ENCODE results near the gene SLC3A2.
"Not testable (repeated sequence)": the region's sequence is repeated elsewhere in the genome, so short reads cannot be mapped to it uniquely, and the experiment has no call there.

Gene SLC3A2

DNA sequence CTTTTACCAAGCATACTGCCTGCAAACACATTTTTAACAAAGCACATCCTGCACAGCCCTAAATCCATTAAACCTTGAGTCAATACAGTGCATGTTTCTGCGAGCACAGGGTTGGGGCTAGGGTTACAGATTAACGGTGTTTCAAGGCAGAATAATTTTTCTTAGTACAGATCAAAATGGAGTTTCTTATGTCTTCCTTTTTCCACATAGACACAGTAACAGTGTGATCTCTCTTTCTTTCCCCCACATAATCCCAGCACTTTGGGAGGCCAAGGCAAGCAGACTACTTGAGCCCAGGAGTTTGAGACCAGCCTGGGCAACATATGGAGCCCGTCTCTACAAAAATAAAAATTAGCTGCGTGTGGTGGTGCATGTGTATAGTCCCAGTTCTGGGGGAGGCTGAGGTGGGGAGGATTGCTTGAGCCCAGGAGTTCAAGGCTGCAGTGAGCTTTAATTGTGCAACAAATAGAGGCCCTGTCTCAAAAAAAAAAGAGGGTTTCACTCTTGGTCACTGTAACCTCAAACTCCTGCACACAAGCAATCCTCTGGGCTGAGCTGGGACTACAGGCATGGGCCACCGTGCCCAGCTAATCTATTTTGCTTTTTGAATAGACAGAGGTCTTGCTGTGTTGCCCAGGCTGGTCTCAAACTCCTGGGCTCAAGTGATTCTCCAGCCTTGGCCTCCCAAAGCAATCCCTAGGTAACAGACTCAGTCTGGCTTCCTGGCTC is 19.7 kb upstream of the SLC3A2 start:
- no peak for DNase-seq (ENCODE audit: low read depth)
- TF ChIP-seq, protein P1, sequence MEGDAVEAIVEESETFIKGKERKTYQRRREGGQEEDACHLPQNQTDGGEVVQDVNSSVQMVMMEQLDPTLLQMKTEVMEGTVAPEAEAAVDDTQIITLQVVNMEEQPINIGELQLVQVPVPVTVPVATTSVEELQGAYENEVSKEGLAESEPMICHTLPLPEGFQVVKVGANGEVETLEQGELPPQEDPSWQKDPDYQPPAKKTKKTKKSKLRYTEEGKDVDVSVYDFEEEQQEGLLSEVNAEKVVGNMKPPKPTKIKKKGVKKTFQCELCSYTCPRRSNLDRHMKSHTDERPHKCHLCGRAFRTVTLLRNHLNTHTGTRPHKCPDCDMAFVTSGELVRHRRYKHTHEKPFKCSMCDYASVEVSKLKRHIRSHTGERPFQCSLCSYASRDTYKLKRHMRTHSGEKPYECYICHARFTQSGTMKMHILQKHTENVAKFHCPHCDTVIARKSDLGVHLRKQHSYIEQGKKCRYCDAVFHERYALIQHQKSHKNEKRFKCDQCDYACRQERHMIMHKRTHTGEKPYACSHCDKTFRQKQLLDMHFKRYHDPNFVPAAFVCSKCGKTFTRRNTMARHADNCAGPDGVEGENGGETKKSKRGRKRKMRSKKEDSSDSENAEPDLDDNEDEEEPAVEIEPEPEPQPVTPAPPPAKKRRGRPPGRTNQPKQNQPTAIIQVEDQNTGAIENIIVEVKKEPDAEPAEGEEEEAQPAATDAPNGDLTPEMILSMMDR (IDR thresholded peaks at IDR 0.05; ENCODE audit: insufficient read depth, low read depth, low read length, missing control alignments) = no peak
- H3K4me3 ChIP-seq (ENCODE audit: low read length) = no peak overlapping the region

DNA sequence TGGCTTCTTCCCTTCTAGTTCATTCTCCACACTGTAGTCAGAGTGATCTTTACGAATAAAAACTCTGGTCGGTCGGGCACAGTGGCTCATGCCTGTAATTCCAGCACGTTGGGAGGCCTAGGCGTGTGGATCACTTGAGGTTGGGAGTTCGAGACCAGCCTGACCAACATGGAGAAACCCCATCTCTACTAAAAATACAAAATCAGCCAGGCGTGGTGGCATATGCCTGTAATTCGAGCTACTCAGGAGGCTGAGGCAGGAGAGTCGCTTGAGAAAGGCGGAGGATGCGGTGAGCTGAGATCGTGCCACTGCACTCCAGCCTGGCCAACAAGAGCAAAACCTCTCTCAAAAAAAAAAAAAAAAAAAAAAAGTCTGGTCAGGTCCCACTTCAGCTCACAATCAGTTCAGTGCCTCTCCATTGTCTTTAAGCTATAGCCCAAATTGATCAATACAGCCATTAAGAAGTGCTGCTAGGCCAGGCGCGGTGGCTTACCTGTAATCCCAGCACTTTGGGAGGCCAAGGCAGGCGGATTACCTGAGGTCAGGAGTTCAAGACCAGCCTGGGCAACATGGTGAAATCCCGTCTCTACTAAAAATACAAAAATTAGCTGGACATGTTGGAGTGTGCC is 19.0 kb upstream of the SLC3A2 start:
- not testable (repeated sequence) for H3K4me3 ChIP-seq (ENCODE audit: low read length); DNase-seq (ENCODE audit: low read depth)

DNA sequence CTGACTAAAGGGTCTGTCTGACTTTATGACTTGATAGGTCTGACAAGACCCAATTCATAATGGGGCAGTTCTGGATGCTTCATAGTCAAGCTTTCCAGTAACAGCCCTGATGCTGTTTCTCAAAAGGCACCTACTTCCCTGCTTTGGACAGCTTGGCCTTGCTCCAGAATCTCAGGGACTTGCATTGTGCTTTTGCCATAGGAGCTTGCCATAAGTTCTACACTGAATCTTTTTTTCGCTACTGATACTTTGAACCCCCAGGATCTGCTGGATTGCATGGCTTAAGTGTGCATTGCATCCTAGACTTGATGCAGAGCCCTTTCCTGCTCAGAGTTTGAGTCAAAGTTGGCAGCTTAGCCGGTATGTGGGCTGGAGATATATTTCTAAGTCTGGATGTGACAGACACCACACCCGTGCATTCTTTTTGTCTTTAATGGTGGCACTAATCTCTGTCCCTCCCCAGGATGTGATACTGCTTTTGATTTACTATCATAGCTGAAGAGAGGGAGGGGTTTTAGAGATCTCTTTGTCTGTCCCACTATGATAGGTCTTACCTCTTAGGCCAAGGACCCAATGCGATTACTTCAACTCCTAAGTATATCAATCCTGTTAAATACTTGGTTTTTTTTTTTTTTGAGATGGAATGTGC is 16.9 kb upstream of the SLC3A2 start:
- TF ChIP-seq, protein P1 (IDR thresholded peaks at IDR 0.05; ENCODE audit: insufficient read depth, low read depth, low read length, missing control alignments) = no peak
- DNase-seq (ENCODE audit: low read depth) = no peak
- no peak overlapping the region for H3K4me3 ChIP-seq (ENCODE audit: low read length)

DNA sequence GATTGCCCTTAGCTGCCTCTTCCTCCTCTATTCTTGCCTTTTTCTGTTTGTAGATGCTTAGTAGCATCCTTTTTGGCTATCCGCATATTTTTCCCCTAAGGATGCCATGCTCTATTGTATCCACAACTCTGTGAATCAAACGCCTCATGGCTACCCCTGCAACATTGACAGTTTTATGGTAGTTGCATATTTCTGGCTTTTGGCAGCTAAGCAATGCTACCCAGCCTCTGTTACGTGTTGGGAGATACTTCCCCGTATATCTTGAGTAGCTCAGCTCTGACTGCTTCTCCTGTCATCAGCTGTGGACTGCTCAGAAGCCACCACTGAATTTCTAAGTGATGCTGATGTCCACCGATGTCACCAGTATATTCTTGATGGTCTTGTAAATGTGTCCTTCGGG is 15.1 kb upstream of the SLC3A2 start:
- TF ChIP-seq, protein P1 (IDR thresholded peaks at IDR 0.05; ENCODE audit: insufficient read depth, low read depth, low read length, missing control alignments) = no peak
- no peak for DNase-seq (ENCODE audit: low read depth)

DNA sequence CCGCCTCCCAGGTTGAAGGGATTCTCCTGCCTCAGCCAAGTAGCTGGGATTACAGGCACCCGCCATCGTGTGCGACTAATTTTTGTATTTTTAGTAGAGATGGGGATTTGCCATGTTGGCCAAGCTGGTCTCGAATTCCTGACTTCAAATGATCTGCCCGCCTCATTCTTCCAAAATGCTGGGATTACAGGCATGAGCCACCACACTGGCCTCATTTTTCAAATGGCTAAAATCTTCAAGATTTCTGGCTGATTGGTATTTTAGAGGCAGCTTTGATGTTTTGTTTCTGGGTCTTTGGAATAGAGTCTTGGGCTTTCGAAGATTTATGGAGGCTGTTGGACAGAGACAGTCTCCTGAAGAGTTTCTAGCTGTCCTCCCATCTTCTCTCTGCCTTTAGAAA is 5.8 kb upstream of the SLC3A2 start:
- no peak overlapping the region for H3K4me3 ChIP-seq (ENCODE audit: low read length)
- TF ChIP-seq, protein P1 (IDR thresholded peaks at IDR 0.05; ENCODE audit: insufficient read depth, low read depth, low read length, missing control alignments) = no peak
- no peak for DNase-seq (ENCODE audit: low read depth)

More for the DNA sequence above, 15.1 kb upstream of the SLC3A2 start:
- no peak overlapping the region for H3K4me3 ChIP-seq (ENCODE audit: low read length)

DNA sequence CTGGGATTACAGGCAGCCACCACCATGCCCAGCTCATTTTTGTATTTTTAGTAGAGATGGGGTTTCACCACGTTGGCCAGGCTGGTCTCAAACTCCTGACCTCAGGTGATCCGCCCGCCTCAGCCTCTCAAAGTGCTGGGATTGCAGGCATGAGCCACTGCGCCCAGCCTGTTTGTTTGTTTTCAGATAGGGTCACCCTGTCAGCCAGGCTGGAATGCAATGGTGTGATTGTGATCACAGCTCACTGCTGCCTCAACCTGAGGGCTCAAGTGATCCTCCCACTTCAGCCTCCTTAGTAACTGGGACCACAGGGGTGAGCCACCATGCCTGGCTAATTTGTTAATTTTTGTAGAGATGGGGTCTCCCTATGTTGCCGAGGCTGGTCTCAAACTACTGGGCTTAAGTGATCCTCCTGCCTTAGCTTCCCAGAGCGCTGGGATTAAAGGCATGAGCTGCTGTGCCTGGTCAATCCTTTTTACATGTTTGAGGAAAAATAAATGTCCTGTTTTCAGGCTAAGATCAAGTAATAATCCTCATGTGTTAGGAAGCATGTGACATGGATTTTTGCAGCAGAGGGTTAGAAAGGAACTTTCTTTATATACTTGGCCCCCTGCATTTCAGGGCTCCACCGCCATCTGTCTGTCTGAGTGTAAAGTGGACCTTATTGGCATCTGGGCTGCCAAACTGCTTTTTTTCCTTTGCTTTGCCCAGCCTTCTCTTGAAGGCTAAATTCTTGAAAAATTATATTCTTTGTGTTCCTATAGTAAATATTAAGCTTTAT is 4.8 kb upstream of the SLC3A2 start:
- no peak overlapping the region for H3K4me3 ChIP-seq (ENCODE audit: low read length)
- TF ChIP-seq, protein P1 (IDR thresholded peaks at IDR 0.05; ENCODE audit: insufficient read depth, low read depth, low read length, missing control alignments) = no peak
- DNase-seq (ENCODE audit: low read depth) = no peak

DNA sequence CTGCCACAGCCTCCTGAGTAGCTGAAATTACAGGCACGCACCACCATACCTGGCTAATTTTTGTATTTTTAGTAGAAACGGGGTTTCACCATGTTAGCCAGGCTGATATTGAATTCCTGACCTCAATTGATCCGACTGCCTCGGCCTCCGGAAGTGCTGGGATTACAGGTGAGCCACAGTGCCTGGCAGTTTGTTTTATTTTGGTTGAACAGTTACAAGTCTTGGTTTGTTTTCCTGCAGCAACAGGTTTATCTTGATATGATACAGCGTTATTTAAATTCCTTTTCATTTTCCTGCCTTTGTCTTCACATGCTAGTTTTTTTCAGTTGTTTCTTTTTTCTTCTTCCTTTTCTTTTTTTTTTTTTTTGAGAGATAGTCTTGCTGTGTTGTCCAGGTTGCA is 4.0 kb upstream of the SLC3A2 start:
- DNase-seq (ENCODE audit: low read depth) = no peak
- H3K4me3 ChIP-seq (ENCODE audit: low read length) = no peak overlapping the region
- TF ChIP-seq, protein P1 (IDR thresholded peaks at IDR 0.05; ENCODE audit: insufficient read depth, low read depth, low read length, missing control alignments) = no peak
